HUES6 (cell line): ENCODE results near the gene TMEM41B.
"Not testable (repeated sequence)": the region's sequence is repeated elsewhere in the genome, so short reads cannot be mapped to it uniquely, and the experiment has no call there.

Experiments used
- H3K27ac ChIP-seq: 2 replicates; pipeline ENCODE4 v1.7.0; 2013; ENCODE audit warnings: low read depth, mild to moderate bottlenecking, low read length, inconsistent platforms
- H3K27me3 ChIP-seq: 2 replicates; pipeline ENCODE4 v1.6.1; 2013; ENCODE audit warnings: low read length; ENCODE audit not compliant: control insufficient read depth, insufficient read depth
- H3K36me3 ChIP-seq: 2 replicates; pipeline ENCODE4 v1.6.1; 2013; ENCODE audit warnings: low read length; ENCODE audit not compliant: control insufficient read depth, insufficient read depth
- H3K4me1 ChIP-seq: 2 replicates; pipeline ENCODE4 v1.6.1; 2013; ENCODE audit warnings: low read length; ENCODE audit not compliant: control insufficient read depth, insufficient read depth
- H3K4me3 ChIP-seq: 2 replicates; pipeline ENCODE4 v1.5.1; 2013; ENCODE audit warnings: low read depth, low read length
- H3K9ac ChIP-seq: one replicate; pipeline ENCODE4 v1.6.1; 2013; ENCODE audit warnings: mild to moderate bottlenecking, low read length
- H3K9me3 ChIP-seq: 2 replicates; pipeline ENCODE4 v1.6.1; 2013; ENCODE audit warnings: low read depth, low read length; ENCODE audit not compliant: control insufficient read depth, insufficient read depth

TMEM41B gene

GRCh38 chr11:9314291-9315077 lies at the start of gene TMEM41B:
Gene TMEM41B (minus strand): TSS chr11:9314593. CDS start chr11:9314441, 152 bp downstream.
- Histone ChIP-seq H3K9me3 (no peaks in the 10 kb centered on the region), H3K4me1 (peaks cover 32% of the 10 kb centered on the region), H3K27ac (peak within 1 kb of the TSS; percentile 96), H3K9ac (peak within 1 kb of the TSS; percentile 95), H3K4me3 (peak within 1 kb of the TSS; percentile 90), H3K27me3 (no peaks in the 10 kb centered on the region), H3K36me3 (peaks cover 10% of the 10 kb centered on the region; the same call in 1 of the 2 replicates)

GRCh38 chr11:9362393-9362863 lies 48.0 kb upstream of the TMEM41B start:
- Histone ChIP-seq H3K27me3 (no peaks in the 10 kb centered on the region), H3K36me3 (no peaks in the 10 kb centered on the region), H3K27ac (peak overlapping the region; percentile 64), H3K4me3 (no peak overlapping the region), H3K9me3 (no peaks in the 10 kb centered on the region), H3K9ac (peak overlapping the region; percentile 97), H3K4me1 (peaks cover 26% of the 10 kb centered on the region)

- H3K9me3 ChIP-seq, H3K36me3 ChIP-seq, H3K4me3 ChIP-seq, H3K9ac ChIP-seq, H3K27ac ChIP-seq, H3K27me3 ChIP-seq: not testable (repeated sequence)
- peaks cover 26% of the 10 kb centered on the region for H3K4me1 ChIP-seq
These were observed 46.6 kb upstream of the TMEM41B start for GRCh38 chr11:9360862-9361622.

- H3K9ac ChIP-seq: no peak overlapping the region
- peaks cover under 1% of the 10 kb centered on the region; the same call in 1 of the 2 replicates for H3K4me1 ChIP-seq
- no peaks in the 10 kb centered on the region for H3K27me3 ChIP-seq
- H3K4me3 ChIP-seq: no peak overlapping the region
- H3K27ac ChIP-seq: no peak overlapping the region
- no peaks in the 10 kb centered on the region for H3K9me3 ChIP-seq
- no peaks in the 10 kb centered on the region for H3K36me3 ChIP-seq
These were observed 42.6 kb upstream of the TMEM41B start for GRCh38 chr11:9357041-9357440.

GRCh38 chr11:9351321-9351881 lies 37.0 kb upstream of the TMEM41B start:
- H3K9me3 ChIP-seq: no peaks in the 10 kb centered on the region
- H3K9ac ChIP-seq: no peak overlapping the region
- no peak overlapping the region for H3K27ac ChIP-seq
- H3K36me3 ChIP-seq: no peaks in the 10 kb centered on the region
- no peak overlapping the region for H3K4me3 ChIP-seq
- H3K27me3 ChIP-seq: no peaks in the 10 kb centered on the region
- peaks cover 14% of the 10 kb centered on the region for H3K4me1 ChIP-seq

- H3K27ac ChIP-seq, H3K9me3 ChIP-seq, H3K36me3 ChIP-seq, H3K4me3 ChIP-seq, H3K27me3 ChIP-seq, H3K9ac ChIP-seq: not testable (repeated sequence)
- peaks cover 14% of the 10 kb centered on the region for H3K4me1 ChIP-seq
These were observed 33.4 kb upstream of the TMEM41B start for GRCh38 chr11:9347779-9348178.

GRCh38 chr11:9347100-9347499 lies 32.7 kb upstream of the TMEM41B start:
- H3K4me1 ChIP-seq: peaks cover 14% of the 10 kb centered on the region
- no peak overlapping the region for H3K4me3 ChIP-seq
- H3K9ac ChIP-seq: no peak overlapping the region
- no peaks in the 10 kb centered on the region for H3K36me3 ChIP-seq
- H3K27ac ChIP-seq: no peak overlapping the region
- H3K27me3 ChIP-seq: no peaks in the 10 kb centered on the region
- H3K9me3 ChIP-seq: no peaks in the 10 kb centered on the region

GRCh38 chr11:9344061-9344680 lies 29.8 kb upstream of the TMEM41B start:
- no peak overlapping the region for H3K27ac ChIP-seq
- H3K4me3 ChIP-seq: no peak overlapping the region
- H3K27me3 ChIP-seq: no peaks in the 10 kb centered on the region
- H3K9me3 ChIP-seq: no peaks in the 10 kb centered on the region
- H3K9ac ChIP-seq: no peak overlapping the region
- peaks cover 14% of the 10 kb centered on the region for H3K4me1 ChIP-seq
- H3K36me3 ChIP-seq: no peaks in the 10 kb centered on the region

- H3K9me3 ChIP-seq: no peaks in the 10 kb centered on the region
- H3K27me3 ChIP-seq: no peaks in the 10 kb centered on the region
- 0 out of 2 replicates have a peak, but pooled peaks cover 5% of the 10 kb centered on the region for H3K4me1 ChIP-seq
- no peak overlapping the region for H3K4me3 ChIP-seq
- H3K9ac ChIP-seq: no peak overlapping the region
- no peaks in the 10 kb centered on the region for H3K36me3 ChIP-seq
- H3K27ac ChIP-seq: no peak overlapping the region
These were observed 27.3 kb upstream of the TMEM41B start for GRCh38 chr11:9341638-9342178.

- Histone ChIP-seq H3K4me3 (no peak overlapping the region), H3K9me3 (no peaks in the 10 kb centered on the region), H3K4me1 (peaks cover 9% of the 10 kb centered on the region; the same call in 1 of the 2 replicates), H3K9ac (no peak overlapping the region), H3K27ac (no peak overlapping the region), H3K36me3 (no peaks in the 10 kb centered on the region), H3K27me3 (no peaks in the 10 kb centered on the region)
These were observed 18.3 kb upstream of the TMEM41B start for GRCh38 chr11:9332655-9333054.
